Activated CD4-positive, CD25-positive, alpha-beta regulatory T cell (primary cell): ENCODE results near the gene TNFSF8.

Experiments
- DNase-seq, 4 experiments: peaks; one replicate each; lab custom pipeline; 2025; lab: John Stamatoyannopoulos, UW

The TNFSF8 gene

GRCh38 chr9:114905170-114905940 lies 25.0 kb downstream of the TNFSF8 start:
- DNase-seq = no peak

DNA sequence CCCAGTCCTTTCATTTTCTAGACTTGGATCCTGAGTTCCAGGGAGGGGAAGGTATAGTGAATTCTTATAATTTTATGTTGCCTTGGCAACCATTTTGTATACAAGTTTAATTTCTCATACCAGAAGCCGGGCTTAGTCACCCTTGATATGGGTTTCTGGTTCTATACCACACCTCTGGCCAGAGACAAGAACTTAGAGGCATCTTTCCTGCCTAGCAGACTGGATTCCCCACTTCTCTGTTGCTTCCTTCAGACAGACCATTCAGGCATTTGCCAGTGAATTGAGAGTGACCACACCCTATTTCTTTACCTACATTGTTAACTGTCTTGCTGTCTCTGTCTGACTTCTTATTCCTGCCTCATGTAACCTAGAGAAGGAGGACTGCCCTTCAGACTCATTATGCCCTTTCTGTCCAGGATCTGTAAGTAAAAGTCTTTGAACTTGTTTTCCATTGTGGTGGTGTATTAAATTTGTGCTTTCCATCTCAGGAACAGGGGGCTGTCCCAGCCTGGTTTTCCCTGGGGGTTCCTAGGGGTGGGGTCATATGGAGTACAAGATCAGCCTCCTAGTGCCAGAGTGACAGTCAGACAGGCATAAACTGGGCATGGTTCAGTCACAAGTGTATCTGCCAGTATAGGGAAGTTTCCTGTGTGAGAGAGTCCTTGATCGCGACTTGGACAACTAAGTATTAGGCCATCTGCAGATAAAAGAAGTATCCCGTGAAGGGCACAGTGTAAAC lies 27.4 kb downstream of the TNFSF8 start:
- DNase-seq = peak in 1 of 4 experiments; percentile 38

DNA sequence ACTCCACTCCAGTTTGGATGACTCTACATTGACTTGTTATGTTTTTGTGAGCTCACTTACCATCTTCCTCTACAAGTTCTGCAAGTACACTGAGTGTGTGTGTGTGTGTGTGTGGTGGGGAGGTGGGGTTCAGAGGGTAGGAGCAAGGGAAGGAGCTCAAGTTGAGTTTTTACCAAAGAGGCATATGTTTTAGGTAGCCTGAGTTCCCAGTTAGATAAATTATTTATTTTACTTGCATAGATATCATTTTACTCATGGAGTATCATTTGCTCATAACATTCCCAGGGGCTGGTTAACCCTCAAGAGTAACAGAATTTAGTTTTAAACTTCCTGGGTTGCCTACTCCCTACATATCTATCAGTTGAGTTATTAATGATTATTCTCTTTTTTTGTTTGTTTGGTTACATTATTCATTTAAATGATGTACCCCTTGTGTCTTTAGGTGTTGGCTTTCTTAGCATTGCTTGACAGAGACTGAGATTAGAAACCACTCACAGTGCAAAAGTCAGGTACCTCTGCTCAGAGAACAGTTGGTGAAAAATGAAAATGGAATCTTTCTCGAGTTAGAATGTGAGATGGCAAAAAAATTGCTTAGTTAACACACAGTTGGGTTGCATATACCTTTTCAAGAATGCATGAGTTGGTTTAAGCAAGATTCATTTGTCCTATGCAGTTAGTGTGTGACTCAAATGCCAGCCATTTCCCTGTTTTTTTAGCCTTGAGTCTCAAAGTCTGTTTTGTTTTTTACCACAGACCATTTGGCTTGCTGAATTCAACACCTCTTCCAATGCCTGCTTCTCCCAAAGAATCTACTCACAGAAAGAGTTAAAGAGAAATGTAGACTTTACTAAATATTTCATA lies 29.2 kb downstream of the TNFSF8 start:
- DNase-seq = no peak

DNA sequence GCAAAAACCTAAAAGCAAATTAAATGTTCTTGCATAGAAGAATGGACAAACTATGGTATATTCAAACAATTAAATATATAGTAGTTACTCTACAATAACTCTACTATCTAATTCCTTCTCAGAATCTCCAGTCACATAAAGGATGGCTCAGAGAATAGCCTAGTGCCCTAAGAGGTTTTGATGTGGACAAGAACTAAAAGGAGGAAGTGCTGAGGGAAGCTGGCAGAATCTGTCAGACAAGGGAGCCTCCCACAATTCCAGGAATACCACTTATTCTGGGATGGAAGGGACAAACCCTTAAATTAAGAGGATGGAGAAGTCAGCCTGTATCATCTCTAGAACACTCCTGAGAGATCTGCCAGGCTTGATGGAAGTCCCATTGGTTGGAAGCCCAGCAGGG lies 30.4 kb downstream of the TNFSF8 start:
- DNase-seq = no peak

- no peak for DNase-seq
These were observed 30.9 kb downstream of the TNFSF8 start for GRCh38 chr9:114899461-114899860.

DNA sequence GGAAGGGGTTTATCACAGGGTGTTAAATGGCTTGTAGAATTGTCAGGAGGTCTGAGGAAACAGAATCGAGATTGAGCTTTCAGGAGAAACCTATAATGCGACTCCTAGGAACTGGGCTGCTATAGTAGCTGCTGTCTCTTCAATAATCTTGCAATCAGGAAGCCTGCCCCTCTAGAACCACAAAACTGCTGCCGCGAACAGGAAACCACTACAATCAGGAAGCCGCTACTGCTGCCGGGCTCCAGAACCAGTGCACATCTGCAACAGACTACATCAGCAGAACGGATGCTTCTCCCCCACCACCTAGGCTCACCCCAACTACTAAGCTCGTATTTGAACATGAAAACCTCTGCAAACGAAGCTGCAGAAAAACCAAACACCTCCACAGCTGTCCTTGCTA lies 31.6 kb downstream of the TNFSF8 start:
- DNase-seq = peak in 3 of 4 experiments; percentile 12 to 60 (median 54)

DNA sequence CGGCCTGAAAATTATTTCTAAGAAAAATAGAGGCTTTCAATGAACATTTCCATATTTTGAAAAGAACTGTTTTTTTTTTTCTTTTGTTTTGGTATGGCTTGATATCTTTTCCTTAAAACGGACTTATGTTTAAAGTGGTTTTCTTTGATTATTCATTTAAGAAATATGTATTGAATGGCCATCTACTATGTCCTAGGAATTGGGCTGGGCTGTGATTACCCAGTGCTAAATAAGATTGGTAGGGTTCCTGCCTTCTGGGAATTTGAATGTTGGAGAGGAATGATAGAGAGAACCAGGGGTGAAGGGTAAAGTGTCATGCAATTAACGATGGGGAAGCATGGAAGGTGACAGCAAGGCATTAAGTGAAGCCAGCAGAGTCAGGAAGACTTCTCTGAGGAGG lies 33.2 kb downstream of the TNFSF8 start:
- DNase-seq = no peak

DNA sequence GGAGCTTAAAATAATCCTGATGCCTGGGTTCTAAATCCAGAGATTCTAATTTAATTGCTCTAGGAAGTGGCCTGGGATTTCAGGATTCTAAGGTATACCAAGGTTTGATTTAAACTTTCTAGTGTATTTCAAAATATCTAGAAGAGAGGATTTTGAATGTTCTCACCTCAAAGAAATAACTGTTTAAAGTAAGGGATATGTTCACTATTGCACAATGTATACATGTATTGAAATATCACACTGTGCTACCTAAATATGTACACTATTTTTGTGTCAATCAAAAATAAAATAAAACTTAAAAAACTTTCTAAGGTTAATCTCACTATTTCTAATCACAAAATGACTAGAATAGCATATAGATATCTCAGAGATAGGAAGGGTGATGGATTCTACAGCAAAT lies 34.0 kb downstream of the TNFSF8 start:
- no peak for DNase-seq

DNA sequence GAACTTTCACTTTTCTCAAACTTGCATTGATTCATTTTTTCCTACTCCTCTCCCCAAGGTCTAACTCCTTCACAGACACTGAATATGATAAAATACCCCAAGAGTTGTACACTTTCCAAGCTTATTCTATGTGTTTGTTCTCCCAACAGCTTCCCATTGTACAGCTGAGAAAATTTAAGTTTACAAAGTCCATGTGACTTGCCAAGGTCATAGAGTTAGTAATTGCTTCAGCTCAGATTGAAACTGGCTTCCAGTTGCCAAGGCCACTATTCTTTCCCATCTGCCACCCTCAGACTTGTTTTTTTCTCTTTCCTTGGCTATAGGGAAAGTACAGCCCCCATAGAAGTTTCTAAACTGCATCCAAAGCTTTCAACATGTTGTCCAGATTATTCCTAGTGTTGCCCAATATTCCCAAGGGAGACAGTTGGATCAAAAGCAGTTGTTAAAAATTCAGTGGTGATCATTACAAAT lies 34.8 kb downstream of the TNFSF8 start:
- DNase-seq = no peak

DNA sequence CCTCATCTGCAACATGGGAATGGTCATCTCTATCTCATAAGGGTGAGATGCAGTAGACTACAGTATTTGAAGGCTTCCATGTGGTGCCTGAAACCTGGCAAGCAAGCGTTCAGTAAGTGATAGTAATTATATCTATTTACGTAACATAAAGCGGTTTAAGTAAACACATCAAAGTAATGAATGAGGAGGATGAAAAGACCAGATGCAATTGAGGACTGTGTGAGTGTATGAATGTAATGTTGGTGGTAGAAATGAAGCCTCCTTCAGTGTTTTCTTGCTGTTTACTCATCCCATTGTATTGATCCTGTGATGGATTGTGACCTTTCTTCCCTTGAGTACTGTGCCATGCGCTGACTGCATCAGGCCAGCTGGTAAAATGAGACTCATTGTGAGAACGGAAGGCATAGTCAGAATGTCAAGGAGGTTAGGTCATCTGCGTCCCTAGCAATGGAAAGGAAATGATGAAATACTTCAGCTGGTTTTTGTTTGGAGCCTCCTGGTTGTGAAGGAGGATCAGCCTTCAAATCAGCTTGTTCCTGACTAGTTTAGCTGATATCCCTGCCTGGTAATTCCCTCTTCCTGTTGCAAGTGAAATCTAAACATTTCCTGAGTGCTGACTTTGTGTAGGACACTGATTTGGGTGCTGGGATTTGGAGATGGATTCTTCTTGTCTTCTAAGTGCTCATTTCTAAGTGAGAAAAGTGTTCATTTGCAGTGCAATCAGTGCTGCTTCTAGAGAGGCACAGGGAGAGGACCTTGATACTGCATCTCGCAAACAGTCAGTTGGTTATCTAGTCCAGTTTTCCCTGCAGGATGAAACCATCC lies 35.6 kb downstream of the TNFSF8 start:
- DNase-seq = no peak

DNA sequence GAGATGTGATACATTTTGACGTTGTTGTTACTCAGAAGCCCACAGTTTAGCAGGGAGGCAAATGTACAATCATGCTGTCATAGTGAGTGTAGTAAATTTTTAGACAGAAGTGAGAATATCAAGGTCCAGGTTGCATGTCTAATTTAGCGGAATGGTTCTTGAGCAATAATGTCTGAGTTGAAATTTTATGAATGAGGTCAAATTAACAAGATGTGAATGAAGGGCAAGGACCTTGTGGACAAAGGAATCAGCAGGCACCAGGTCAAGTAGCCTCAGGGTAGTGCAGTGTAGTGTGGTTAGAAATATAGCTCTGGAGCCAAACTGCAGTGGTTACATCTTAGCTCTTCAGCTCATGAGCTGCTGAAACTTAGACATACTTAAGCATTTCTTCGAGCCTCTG lies 36.2 kb downstream of the TNFSF8 start:
- DNase-seq = no peak

GRCh38 chr9:114893221-114894010 lies 37.0 kb downstream of the TNFSF8 start:
- no peak for DNase-seq

DNA sequence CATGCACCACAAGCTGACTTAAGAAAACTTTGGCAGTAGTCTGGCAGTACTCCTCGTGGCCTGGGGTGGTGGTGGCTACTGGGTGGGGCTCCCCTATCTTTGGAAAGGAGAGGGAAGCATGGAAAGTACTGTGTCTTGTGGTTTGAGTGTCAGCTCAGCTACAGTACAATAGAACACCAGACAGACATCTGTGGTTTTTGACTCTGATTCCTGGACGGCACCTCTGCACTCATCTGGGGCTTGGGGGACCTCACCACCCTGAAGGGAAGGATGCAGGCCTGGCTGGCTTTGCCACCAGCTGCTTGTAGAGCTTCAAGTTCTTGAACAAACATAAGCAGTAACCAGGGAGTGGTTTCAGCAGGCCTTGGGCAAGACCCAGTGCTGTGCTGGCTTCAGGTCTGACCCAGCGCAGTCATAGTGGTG lies 40.6 kb downstream of the TNFSF8 start:
- no peak for DNase-seq

GRCh38 chr9:114888607-114889006 lies 41.8 kb downstream of the TNFSF8 start:
- no peak for DNase-seq

DNA sequence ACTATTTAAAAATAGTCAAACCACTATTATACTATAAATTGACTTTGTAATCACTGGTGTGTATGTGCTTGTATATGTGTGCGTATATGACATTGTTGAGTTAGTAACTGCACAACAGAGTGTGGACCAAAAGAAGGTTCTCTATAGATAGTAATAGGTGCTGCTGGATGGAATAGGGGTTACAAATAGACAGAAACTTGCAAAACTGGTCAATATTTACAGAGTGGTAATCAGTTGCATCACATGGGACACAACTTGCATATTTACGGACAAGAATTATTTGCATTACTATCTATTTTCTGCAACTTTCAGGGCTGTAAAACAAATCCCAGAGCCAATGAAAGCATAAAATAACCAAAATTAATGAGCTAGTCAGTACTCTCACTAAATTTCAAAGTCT lies 42.4 kb downstream of the TNFSF8 start:
- no peak for DNase-seq

DNA sequence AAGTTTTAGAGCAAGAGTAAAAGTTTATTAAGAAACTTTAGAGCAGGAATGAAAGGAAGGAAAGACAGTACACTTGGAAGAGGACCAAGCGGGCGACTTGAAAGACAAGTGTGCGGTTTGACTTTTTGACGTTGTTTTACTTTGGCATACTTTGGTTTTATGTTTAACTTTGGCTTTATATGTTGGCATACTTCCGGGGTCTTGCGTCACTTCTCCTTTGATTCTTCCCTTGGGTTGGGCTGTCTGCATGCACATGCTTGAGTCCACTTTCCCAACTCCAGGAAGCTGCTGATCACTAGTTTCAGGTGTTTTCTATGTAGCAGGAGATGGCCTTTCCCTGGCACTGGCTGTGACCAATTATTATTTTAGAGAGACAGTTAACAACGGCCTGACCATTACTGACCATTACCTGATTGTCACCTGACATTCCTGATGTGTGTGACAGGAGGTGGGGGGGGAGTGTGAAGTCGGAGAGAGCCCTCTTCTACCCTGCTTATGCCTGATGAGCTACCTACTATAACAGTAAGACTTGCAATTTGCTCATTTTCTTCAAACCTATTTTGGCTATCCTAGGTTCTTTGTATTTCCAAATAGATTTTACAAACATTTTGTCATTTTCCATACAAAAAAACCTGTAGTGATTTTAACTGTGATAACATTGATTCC lies 45.5 kb downstream of the TNFSF8 start:
- no peak for DNase-seq

- DNase-seq = no peak
These were observed 46.7 kb downstream of the TNFSF8 start for GRCh38 chr9:114883709-114884108.

GRCh38 chr9:114880291-114880745 lies 50.1 kb downstream of the TNFSF8 start:
- DNase-seq = no peak

GRCh38 chr9:114878879-114879564 lies 51.4 kb downstream of the TNFSF8 start:
- no peak for DNase-seq
